WTC11 (cell line): Measurements from ENCODE around the gene DTX3L.

Experiments used
- CTCF ChIP-seq: fragments of 200-600 bp; IDR thresholded peaks from 2 replicates; pipeline ENCODE4 v1.8.0; 2022; ENCODE audit warnings: antibody characterized with exemption
- USF2 ChIP-seq: sonication (generic); formaldehyde crosslinking; IDR thresholded peaks from 2 replicates; pipeline ENCODE4 v1.8.1; 2023; ENCODE audit warnings: mild to moderate bottlenecking, missing genetic modification reagents, moderate library complexity

GRCh38 chr3:122590610-122591009, 26.5 kb downstream of the DTX3L start:
- TF ChIP-seq CTCF (no peak), USF2 (CRISPR knock-in tag) (no peak)
